Lower lobe of right lung (tissue), 2 donors: Measurements from ENCODE around the gene DRC1. TPM values are rescaled to one million over a fixed set of nuclear protein-coding genes. Genes with fewer than 3 reads are reported as not detected.

Experiments used
- ATAC-seq, 2 donors: fragments of 200-7000 bp; cut with Tn5 transposase; one replicate each; pipeline ENCODE4 v1.9.1; 2020 to 2022; ENCODE audit warnings: mild to moderate bottlenecking in 2 of 2, moderate library complexity in 2 of 2
- DNase-seq: peaks from one replicate; pipeline ENCODE4 v3.0.0-alpha.2; 2020
- H3K27ac ChIP-seq: fragments of 200-600 bp; one replicate; pipeline ENCODE4 v1.8.0; 2022
- H3K27me3 ChIP-seq: fragments of 200-600 bp; one replicate; pipeline ENCODE4 v1.8.0; 2022; ENCODE audit warnings: low read depth
- H3K36me3 ChIP-seq: fragments of 200-600 bp; one replicate; pipeline ENCODE4 v1.8.0; 2022; ENCODE audit warnings: mild to moderate bottlenecking
- H3K4me1 ChIP-seq: fragments of 200-600 bp; one replicate; pipeline ENCODE4 v1.8.0; 2022
- H3K4me3 ChIP-seq: fragments of 200-600 bp; one replicate; pipeline ENCODE4 v1.8.0; 2022; ENCODE audit warnings: mild to moderate bottlenecking
- H3K9me3 ChIP-seq: fragments of 200-600 bp; one replicate; pipeline ENCODE4 v1.8.0; 2022
- intact Hi-C: fragments of 100-400 bp; cut with DNase I; formaldehyde crosslinking; loops from one replicate; pipeline ENCODE4 v1.11.0; 2022
- total RNA-seq: library from RNA; stranded (reverse); fragmentation: NEBNext Ultra II Directional; extraction: Animal tissue kit (Norgen Biotek cat#: 25700); gene quantifications from one replicate; pipeline ENCODE4 v1.2.1, GENCODE V29; 2021
- TF ChIP-seq, protein P1 (sequence below): fragments of 200-600 bp; IDR thresholded peaks from one replicate; pipeline ENCODE4 v1.8.0; 2022; ENCODE audit warnings: antibody characterized with exemption, mild to moderate bottlenecking
- donor health status: DM: no; HTN: yes; CAD: no; lungs with severe emphysema.

Gene DRC1
- total RNA-seq, 1 donor from 2014 or later = 6.8 TPM

DNA sequence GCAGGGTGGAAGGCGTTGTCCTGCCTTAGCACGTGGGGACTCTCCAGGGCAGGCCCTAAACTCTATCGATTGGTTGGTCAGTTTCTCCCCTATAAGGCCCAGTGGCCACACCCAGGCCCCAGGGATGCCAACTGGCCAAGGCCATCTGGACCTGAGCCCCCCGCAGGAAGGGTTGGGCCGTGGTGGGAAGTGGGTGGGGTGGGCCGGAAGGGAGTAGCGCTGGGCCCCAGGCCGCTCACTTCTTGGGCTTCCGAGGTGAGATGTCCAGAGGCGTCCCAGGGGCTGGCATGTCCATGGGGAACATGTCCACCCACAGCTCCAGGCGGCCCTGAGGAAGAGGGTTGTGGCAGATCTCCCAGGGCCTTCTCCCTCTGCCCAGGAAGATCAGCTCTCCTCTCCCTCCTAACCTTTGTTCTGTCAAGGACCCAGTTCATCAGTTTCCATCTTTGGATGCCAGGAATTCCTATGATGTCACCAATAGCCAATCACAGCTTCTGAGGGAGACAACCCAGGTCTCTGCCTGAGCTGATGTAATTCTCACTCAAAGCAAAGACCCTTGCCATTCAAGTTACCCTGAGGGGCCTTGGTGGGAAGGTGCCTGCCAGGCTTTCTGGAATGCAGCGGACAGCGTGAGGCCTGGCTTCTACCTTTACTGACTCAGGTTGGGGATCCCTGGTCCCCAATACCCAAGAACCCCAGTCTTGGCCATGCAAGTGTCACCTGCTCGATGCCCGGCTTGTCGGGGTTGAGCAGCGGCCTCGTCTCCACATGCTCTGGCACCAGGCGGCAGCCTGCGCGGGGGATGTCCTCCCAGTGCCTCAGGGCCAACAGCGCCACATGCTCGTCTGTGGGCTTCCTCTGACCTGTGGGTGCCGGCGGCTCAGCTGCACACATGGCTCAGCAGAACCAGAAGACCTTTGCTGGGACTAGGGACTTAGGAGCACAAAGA, 61.8 kb downstream of the DRC1 start:
- DNase-seq (peak; percentile 41), ATAC-seq (no peak)
- intact Hi-C loops = no loop called here
- H3K36me3 ChIP-seq = no peaks in the 10 kb centered on the region
- no peaks in the 10 kb centered on the region for H3K4me1 ChIP-seq
- H3K27ac ChIP-seq = no peak overlapping the region
- no peaks in the 10 kb centered on the region for H3K9me3 ChIP-seq
- no peaks in the 10 kb centered on the region for H3K27me3 ChIP-seq
- TF ChIP-seq, protein P1, sequence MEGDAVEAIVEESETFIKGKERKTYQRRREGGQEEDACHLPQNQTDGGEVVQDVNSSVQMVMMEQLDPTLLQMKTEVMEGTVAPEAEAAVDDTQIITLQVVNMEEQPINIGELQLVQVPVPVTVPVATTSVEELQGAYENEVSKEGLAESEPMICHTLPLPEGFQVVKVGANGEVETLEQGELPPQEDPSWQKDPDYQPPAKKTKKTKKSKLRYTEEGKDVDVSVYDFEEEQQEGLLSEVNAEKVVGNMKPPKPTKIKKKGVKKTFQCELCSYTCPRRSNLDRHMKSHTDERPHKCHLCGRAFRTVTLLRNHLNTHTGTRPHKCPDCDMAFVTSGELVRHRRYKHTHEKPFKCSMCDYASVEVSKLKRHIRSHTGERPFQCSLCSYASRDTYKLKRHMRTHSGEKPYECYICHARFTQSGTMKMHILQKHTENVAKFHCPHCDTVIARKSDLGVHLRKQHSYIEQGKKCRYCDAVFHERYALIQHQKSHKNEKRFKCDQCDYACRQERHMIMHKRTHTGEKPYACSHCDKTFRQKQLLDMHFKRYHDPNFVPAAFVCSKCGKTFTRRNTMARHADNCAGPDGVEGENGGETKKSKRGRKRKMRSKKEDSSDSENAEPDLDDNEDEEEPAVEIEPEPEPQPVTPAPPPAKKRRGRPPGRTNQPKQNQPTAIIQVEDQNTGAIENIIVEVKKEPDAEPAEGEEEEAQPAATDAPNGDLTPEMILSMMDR = no peak
- H3K4me3 ChIP-seq = no peak overlapping the region

DNA sequence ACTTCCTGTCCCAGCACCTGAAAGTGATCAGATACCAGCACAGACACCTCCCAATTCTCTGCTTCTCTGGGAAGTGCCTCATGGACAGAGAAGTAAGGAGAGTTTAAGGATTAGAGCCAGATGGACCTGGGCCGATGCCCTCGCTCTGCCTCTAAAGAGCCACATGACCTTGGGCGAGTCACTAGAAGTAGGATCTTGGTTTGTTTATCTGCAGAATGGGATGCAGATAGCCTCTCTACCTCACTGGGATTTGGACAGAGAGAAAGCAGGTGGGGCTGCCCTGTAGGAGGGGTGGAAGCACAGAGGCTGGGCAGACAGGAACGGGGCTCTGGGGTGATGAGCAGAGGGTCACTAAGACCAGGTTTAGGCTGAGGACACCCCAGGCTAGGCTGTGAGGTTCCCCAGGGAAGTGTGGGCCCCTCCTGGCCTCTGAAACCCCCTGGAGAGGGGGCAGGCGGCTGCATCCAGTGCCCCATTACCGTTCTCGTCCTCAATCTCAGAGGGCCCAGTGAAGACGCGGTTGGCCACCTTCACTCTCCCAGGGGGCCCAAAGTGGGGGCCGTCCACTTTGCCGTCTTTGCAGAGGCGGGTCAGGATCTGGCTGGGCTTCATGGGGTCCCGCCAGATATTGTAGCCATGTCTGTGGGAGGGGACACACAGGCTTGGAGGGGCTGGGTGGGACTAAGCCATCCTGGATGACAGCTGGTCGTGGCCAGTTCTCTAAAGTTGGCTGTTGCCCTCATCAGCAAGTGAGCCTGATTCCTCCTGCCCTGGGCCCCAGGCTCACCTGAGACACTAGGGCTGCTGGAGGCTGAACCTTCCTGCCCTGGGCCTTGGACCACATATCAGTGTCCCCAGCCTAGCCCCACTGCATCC, 62.9 kb downstream of the DRC1 start:
- Histone ChIP-seq H3K27me3 (no peaks in the 10 kb centered on the region), H3K4me1 (no peaks in the 10 kb centered on the region), H3K4me3 (no peak overlapping the region), H3K36me3 (no peaks in the 10 kb centered on the region), H3K9me3 (peaks cover 6% of the 10 kb centered on the region), H3K27ac (no peak overlapping the region)
- ATAC-seq (no peak), DNase-seq (peak; percentile 32)
- TF ChIP-seq, protein P1 = no peak
- intact Hi-C loops = no loop called here

DNA sequence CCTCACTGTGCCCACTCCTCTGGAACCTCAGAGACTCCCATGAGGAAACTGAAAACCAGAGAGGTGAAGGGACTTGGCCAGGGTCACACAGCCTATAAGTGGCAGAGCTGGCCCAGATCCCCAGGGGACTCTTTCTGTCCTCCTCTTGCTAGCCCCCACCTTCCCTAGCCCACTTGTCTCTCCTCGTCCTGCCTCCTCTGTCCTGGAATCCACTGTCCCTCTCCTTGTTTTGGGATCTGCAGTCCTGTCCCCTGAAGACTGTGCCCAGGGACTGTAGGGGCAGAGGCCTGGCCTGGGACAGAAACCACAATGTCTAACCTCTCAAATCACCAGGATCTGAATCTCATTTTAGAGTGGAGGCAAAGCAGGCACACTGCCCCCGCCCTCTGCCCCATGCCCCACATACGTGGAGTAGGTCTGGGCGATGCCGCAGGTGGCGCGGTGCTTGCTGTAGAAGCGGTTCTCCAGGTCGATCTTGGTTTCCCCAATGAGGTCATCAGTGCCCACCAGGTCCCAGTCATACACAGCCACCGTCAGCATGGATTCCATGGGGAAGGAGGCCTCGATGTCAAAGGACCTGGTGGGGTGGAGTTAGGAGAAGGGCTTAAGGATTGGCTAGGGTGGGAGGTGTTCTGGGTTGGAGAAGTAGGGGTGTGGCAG, 63.7 kb downstream of the DRC1 start:
- no peak overlapping the region for H3K27ac ChIP-seq
- no peaks in the 10 kb centered on the region for H3K27me3 ChIP-seq
- TF ChIP-seq, protein P1 = no peak
- no peak overlapping the region for H3K4me3 ChIP-seq
- intact Hi-C loops = no loop called here
- H3K9me3 ChIP-seq = peaks cover 9% of the 10 kb centered on the region
- peak; percentile 37 for DNase-seq
- no peak for ATAC-seq
- H3K4me1 ChIP-seq = no peaks in the 10 kb centered on the region
- H3K36me3 ChIP-seq = no peaks in the 10 kb centered on the region

DNA sequence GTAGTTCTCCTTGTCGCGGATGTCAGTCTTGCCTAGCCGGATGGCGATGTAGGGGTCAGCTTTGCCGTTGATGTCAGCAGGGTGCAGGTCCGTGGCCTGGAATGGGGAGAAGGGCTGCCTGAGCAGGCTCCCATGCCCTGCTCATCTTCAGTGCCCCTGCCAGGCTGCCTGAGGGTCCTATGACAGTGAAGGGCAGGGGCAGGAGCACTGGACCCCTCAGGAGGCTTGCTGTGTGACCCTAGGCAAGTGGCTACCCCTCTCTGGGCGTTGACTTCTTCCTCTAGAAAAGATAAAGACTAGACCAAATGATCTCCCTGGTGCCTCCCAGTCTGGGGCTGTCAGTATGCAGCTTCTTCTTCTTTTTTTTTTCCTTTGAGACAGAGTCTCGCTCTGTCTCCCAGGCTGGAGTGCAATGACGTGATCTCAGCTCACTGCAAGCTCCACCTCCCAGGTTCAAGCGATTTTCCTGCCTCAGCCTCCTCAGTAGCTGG, 64.3 kb downstream of the DRC1 start:
- H3K36me3 ChIP-seq = no peaks in the 10 kb centered on the region
- H3K4me3 ChIP-seq = no peak overlapping the region
- TF ChIP-seq, protein P1 = no peak
- intact Hi-C loops = no loop called here
- no peak for DNase-seq
- no peaks in the 10 kb centered on the region for H3K4me1 ChIP-seq
- ATAC-seq = no peak
- H3K9me3 ChIP-seq = peaks cover 9% of the 10 kb centered on the region
- no peak overlapping the region for H3K27ac ChIP-seq
- no peaks in the 10 kb centered on the region for H3K27me3 ChIP-seq
